Measurements from ENCODE around the gene AAMP.

The AAMP gene

GRCh38 chr2:218285604-218286003 lies 15.7 kb upstream of the AAMP start:
- TF ChIP-seq HDGF (IDR thresholded peaks at IDR 0.05; ENCODE audit: borderline replicate concordance): no peak
- no peak for TF ChIP-seq FOXM1 (IDR thresholded peaks at IDR 0.05; ENCODE audit: borderline replicate concordance)
- no peak for TF ChIP-seq CTBP1 (IDR thresholded peaks at IDR 0.05; ENCODE audit: borderline replicate concordance)
- no peak for TF ChIP-seq ARNT (IDR thresholded peaks at IDR 0.05)
- TF ChIP-seq SUZ12 (IDR thresholded peaks at IDR 0.05): no peak
- TF ChIP-seq L3MBTL2 (conservative IDR thresholded peaks at IDR 0.05): no peak
- no peak for TF ChIP-seq TARDBP (IDR thresholded peaks at IDR 0.05)
- no peak for TF ChIP-seq ELF4 (IDR thresholded peaks at IDR 0.05)
- ChIA-PET POLR2A (interaction anchor here (1.4 to 2.8 kb wide), 3 partner anchors 11 to 15 kb away, joined by 4 to 22 read pairs (median 11); partner anchors contain the start of genes AAMP and PNKD), CTCF (interaction anchor here (2.7 kb wide), 1 partner anchor 13 kb away, joined by 23 read pairs; no protein-coding TSS in a partner anchor)
- no peak for DNase-seq (ENCODE audit: extremely low spot score)

- ChIA-PET CTCF (no interaction called here), POLR2A (no interaction called here)
- TF ChIP-seq LEF1 (IDR thresholded peaks at IDR 0.05; ENCODE audit: borderline replicate concordance): no peak
- TF ChIP-seq PKNOX1 (IDR thresholded peaks at IDR 0.05): no peak
- no peak for TF ChIP-seq BHLHE40 (IDR thresholded peaks at IDR 0.05; ENCODE audit: borderline replicate concordance)
- TF ChIP-seq FOXK2 (IDR thresholded peaks at IDR 0.05): no peak
- TF ChIP-seq ZNF384 (IDR thresholded peaks at IDR 0.05): no peak
- TF ChIP-seq FOXM1 (IDR thresholded peaks at IDR 0.05; ENCODE audit: borderline replicate concordance): no peak
- TF ChIP-seq ELF4 (IDR thresholded peaks at IDR 0.05): no peak
- no peak for TF ChIP-seq HDGF (IDR thresholded peaks at IDR 0.05; ENCODE audit: borderline replicate concordance)
- no peak for TF ChIP-seq NFRKB (IDR thresholded peaks at IDR 0.05)
- no peak for TF ChIP-seq CTBP1 (IDR thresholded peaks at IDR 0.05; ENCODE audit: borderline replicate concordance)
- DNase-seq (ENCODE audit: extremely low spot score): no peak
These were observed 14.3 kb upstream of the AAMP start for GRCh38 chr2:218284106-218284811.

- no peak for TF ChIP-seq NFRKB (IDR thresholded peaks at IDR 0.05)
- CTCF ChIA-PET: interaction anchor here (1.4 kb wide), 1 partner anchor 10 kb away, joined by 5 read pairs; no protein-coding TSS in a partner anchor
- POLR2A ChIA-PET: no interaction called here
- DNase-seq (ENCODE audit: extremely low spot score): no peak
These were observed 12.4 kb upstream of the AAMP start for GRCh38 chr2:218282173-218282991.

- CTCF ChIA-PET: interaction anchor here (0.6 kb wide), 1 partner anchor 503 kb away, joined by 8 read pairs; no protein-coding TSS in a partner anchor
- DNase-seq (ENCODE audit: extremely low spot score): no peak
- TF ChIP-seq ELF4 (IDR thresholded peaks at IDR 0.05): no peak
- no peak for TF ChIP-seq BHLHE40 (IDR thresholded peaks at IDR 0.05; ENCODE audit: borderline replicate concordance)
- no peak for TF ChIP-seq FOXK2 (IDR thresholded peaks at IDR 0.05)
- TF ChIP-seq SP1 (IDR thresholded peaks at IDR 0.05): no peak
- TF ChIP-seq LEF1 (IDR thresholded peaks at IDR 0.05; ENCODE audit: borderline replicate concordance): no peak
- TF ChIP-seq NFRKB (IDR thresholded peaks at IDR 0.05): no peak
- no peak for TF ChIP-seq ARNT (IDR thresholded peaks at IDR 0.05)
- TF ChIP-seq FOXA1 (IDR thresholded peaks at IDR 0.05): no peak
- TF ChIP-seq PKNOX1 (IDR thresholded peaks at IDR 0.05): no peak
- TF ChIP-seq HDGF (IDR thresholded peaks at IDR 0.05; ENCODE audit: borderline replicate concordance): no peak
- TF ChIP-seq SUZ12 (IDR thresholded peaks at IDR 0.05): no peak
- TF ChIP-seq L3MBTL2 (conservative IDR thresholded peaks at IDR 0.05): no peak
- no peak for TF ChIP-seq TARDBP (IDR thresholded peaks at IDR 0.05)
- no peak for TF ChIP-seq FOXM1 (IDR thresholded peaks at IDR 0.05; ENCODE audit: borderline replicate concordance)
- no peak for TF ChIP-seq ZNF384 (IDR thresholded peaks at IDR 0.05)
- POLR2A ChIA-PET: no interaction called here
These were observed 11.5 kb upstream of the AAMP start for GRCh38 chr2:218281449-218281848.

- CTCF ChIA-PET: no interaction called here
- POLR2A ChIA-PET: no interaction called here
These were observed 10.4 kb upstream of the AAMP start for GRCh38 chr2:218280260-218280870.

GRCh38 chr2:218278531-218279360 lies 8.8 kb upstream of the AAMP start:
- ChIA-PET CTCF (no interaction called here), POLR2A (no interaction called here)
- TF ChIP-seq TARDBP (IDR thresholded peaks at IDR 0.05) (no peak), ZNF384 (IDR thresholded peaks at IDR 0.05) (no peak), SP1 (IDR thresholded peaks at IDR 0.05) (no peak), FOXM1 (IDR thresholded peaks at IDR 0.05; ENCODE audit: borderline replicate concordance) (no peak), FOXK2 (IDR thresholded peaks at IDR 0.05) (no peak), FOXA1 (IDR thresholded peaks at IDR 0.05) (no peak), ELF4 (IDR thresholded peaks at IDR 0.05) (no peak), HDGF (IDR thresholded peaks at IDR 0.05; ENCODE audit: borderline replicate concordance) (no peak), BHLHE40 (IDR thresholded peaks at IDR 0.05; ENCODE audit: borderline replicate concordance) (no peak), L3MBTL2 (conservative IDR thresholded peaks at IDR 0.05) (no peak)
- DNase-seq (ENCODE audit: extremely low spot score): no peak

More at GRCh38 chr2:218280260-218280870, 10.4 kb upstream of the AAMP start:
- no peak for DNase-seq (ENCODE audit: extremely low spot score)
- TF ChIP-seq CTBP1 (IDR thresholded peaks at IDR 0.05; ENCODE audit: borderline replicate concordance): no peak

Measured in HEK293T (cell line).